Fibroblast of gingiva (primary cell): ENCODE data around the gene ARL6IP6.

Experiments used
- DNase-seq: peaks from one replicate; pipeline ENCODE4 v3.0.0-alpha.2; 2011; ENCODE audit warnings: low read depth

Gene ARL6IP6

DNA sequence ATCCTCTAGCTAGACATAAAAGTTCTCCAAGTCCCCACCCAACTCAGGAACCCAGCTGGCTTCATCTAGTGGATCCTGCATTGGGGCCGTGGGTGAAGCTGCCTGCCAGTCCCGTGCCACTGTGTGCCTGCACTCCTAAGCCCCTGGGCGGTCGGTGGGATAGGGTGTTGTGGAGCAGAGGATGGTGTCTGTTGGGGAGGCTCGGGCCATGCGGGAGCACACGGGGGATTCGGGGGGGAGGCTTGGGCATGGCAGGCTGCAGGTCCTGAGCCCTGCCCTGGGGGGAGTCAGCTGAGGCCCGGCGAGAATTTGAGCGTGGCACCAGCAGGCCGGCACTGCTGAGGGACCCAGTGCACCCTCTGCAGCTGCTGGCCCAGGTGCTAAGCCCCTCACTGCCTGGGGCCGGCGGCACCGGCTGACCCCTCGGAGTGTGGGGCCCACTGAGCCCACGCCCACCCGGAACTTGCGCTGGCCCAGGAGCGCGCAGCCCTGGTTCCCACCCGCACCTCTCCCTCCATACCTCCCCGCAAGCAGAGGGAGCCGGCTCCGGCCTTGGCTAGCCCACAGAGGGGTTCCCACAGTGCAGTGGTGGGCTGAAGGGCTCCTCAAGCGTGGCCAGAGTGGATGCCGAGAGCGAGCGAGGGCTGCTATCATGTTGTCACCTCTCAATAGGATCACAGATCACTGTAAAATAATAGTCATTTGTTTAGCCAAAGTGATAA lies 86.4 kb downstream of the ARL6IP6 start:
- DNase-seq: no peak

GRCh38 chr2:152811916-152812315 lies 93.5 kb downstream of the ARL6IP6 start:
- no peak for DNase-seq
